Ascending aorta (tissue), 2 donors: ENCODE data around the gene CCDC178. TPM values are rescaled to one million over a fixed set of nuclear protein-coding genes. Genes with fewer than 3 reads are reported as not detected.

Experiments
- DNase-seq, 2 donors: peaks; one replicate each; pipeline ENCODE4 v3.0.0-alpha.2; 2019; ENCODE audit warnings: low spot score in 2 of 2
- H3K27ac ChIP-seq, 2 donors: fragments of 200-600 bp; sonication (generic); one replicate each; pipeline ENCODE4 v1.5.1; 2016 to 2017; ENCODE audit warnings: mild to moderate bottlenecking in 1 of 2
- H3K27me3 ChIP-seq: fragments of 200-600 bp; sonication (generic); one replicate; pipeline ENCODE4 v1.5.1; 2017
- H3K36me3 ChIP-seq, 2 donors: fragments of 200-600 bp; sonication (generic); one replicate each; pipeline ENCODE4 v1.5.1; 2016
- H3K4me1 ChIP-seq, 2 donors: fragments of 200-600 bp; sonication (generic); one replicate each; pipeline ENCODE4 v1.5.1; 2016 to 2017; ENCODE audit warnings: mild to moderate bottlenecking in 1 of 2
- H3K4me3 ChIP-seq, 2 donors: fragments of 200-600 bp; sonication (generic); one replicate each; pipeline ENCODE4 v1.5.1; 2016 to 2017; ENCODE audit warnings: mild to moderate bottlenecking in 1 of 2
- H3K9me3 ChIP-seq, 2 donors: fragments of 200-600 bp; sonication (generic); one replicate each; pipeline ENCODE4 v1.5.1; 2016
- intact Hi-C: fragments of 100-400 bp; cut with DNase I; formaldehyde crosslinking; loops from one replicate; pipeline ENCODE4 v1.15.1; 2023
- total RNA-seq: library from RNA; depleted of rRNA; stranded (reverse); fragments of >200 nt; gene quantifications from one replicate; pipeline ENCODE4 v1.1.0, GENCODE V29; 2016
- TF ChIP-seq, protein P1 (sequence below), 3 experiments: fragments of 200-600 bp in 2 of 3; fragments of 450-650 bp in 1 of 3; sonication (generic) in 2 of 3; IDR thresholded peaks; one replicate each; pipeline ENCODE4 v1.5.1; 2016 to 2019; ENCODE audit warnings: antibody characterized with exemption in 3 of 3, mild to moderate bottlenecking in 1 of 3, moderate library complexity in 1 of 3

The CCDC178 gene
- total RNA-seq, 1 donor from 2014 or later: not detected

DNA sequence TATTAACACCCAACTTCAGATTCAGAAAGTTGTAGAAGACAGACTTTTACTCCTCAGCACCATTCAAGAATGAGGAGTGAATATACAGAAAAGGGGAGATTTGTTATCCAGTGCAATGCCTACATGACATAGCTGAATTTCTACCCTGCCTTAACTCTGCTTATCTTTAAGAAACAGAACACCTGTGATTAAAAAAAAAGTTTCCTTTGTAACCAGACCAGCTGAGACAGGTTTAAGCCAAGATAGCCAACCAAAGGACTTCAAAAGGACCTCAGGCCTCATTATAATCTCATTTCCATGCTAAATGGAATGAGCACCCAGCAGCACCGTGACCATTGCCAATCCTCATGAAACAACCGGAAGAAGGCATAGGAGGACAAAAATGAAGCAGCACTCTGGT, 122.9 kb downstream of the CCDC178 start:
- Histone ChIP-seq H3K4me1 (no peaks in the 10 kb centered on the region), H3K9me3 (no peaks in the 10 kb centered on the region), H3K36me3 (no peaks in the 10 kb centered on the region), H3K4me3 (no peak overlapping the region), H3K27me3 (no peaks in the 10 kb centered on the region), H3K27ac (no peak overlapping the region)
- TF ChIP-seq, protein P1, sequence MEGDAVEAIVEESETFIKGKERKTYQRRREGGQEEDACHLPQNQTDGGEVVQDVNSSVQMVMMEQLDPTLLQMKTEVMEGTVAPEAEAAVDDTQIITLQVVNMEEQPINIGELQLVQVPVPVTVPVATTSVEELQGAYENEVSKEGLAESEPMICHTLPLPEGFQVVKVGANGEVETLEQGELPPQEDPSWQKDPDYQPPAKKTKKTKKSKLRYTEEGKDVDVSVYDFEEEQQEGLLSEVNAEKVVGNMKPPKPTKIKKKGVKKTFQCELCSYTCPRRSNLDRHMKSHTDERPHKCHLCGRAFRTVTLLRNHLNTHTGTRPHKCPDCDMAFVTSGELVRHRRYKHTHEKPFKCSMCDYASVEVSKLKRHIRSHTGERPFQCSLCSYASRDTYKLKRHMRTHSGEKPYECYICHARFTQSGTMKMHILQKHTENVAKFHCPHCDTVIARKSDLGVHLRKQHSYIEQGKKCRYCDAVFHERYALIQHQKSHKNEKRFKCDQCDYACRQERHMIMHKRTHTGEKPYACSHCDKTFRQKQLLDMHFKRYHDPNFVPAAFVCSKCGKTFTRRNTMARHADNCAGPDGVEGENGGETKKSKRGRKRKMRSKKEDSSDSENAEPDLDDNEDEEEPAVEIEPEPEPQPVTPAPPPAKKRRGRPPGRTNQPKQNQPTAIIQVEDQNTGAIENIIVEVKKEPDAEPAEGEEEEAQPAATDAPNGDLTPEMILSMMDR (IDR thresholded peaks at IDR 0.05): no peak
- no peak for DNase-seq
- intact Hi-C loops: no loop called here

DNA sequence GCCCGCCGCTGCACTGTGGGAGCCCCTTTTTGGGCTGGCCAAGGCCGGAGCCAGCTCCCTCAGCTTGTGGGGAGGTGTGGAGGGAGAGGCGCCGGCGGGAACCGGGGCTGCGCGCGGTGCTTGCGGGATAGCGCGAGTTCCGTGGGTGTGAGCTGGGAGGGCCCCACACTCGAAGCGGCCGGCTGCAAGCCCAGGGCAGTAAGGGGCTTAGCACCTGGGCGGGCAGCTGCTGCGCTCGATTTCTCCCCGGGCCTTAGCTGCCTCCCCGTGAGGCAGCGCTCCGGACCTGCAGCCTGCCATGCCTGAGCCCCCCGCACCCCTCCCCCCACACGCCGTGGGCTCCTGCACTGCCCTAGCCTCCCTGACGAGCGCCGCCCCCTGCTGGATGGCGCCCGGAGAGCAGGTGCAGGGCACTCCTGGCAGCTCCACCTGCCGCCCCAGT, 124.4 kb downstream of the CCDC178 start:
- Histone ChIP-seq H3K4me1 (no peaks in the 10 kb centered on the region), H3K36me3 (no peaks in the 10 kb centered on the region), H3K9me3 (no peaks in the 10 kb centered on the region), H3K27me3 (no peaks in the 10 kb centered on the region), H3K4me3 (no peak overlapping the region), H3K27ac (no peak overlapping the region)
- TF ChIP-seq, protein P1 (IDR thresholded peaks at IDR 0.05): no peak
- no peak for DNase-seq
- intact Hi-C loops: no loop called here

DNA sequence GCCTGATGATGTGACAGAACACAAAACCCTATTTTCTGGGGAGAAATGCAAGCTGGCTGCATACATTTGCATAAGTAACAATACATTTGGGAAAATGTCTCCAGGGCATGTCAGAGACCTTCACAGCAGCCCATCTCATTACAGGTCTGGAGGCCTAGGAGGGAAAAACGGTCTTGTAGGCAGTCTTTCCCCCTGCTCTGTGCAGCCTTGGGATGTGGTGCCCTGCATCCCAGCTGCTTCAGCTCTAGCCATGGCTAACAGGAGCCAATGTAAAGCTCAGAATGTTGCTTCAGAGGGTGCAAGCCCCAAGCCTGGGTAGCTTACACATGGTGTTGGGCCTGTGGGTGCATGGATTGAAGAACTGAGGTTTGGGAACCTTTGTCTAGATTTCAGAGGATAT, 133.0 kb downstream of the CCDC178 start:
- no peak for DNase-seq
- Histone ChIP-seq H3K4me3 (no peak overlapping the region), H3K36me3 (no peaks in the 10 kb centered on the region), H3K27me3 (no peaks in the 10 kb centered on the region), H3K9me3 (no peaks in the 10 kb centered on the region), H3K27ac (no peak overlapping the region), H3K4me1 (no peaks in the 10 kb centered on the region)
- TF ChIP-seq, protein P1 (IDR thresholded peaks at IDR 0.05): no peak
- intact Hi-C loops: no loop called here

DNA sequence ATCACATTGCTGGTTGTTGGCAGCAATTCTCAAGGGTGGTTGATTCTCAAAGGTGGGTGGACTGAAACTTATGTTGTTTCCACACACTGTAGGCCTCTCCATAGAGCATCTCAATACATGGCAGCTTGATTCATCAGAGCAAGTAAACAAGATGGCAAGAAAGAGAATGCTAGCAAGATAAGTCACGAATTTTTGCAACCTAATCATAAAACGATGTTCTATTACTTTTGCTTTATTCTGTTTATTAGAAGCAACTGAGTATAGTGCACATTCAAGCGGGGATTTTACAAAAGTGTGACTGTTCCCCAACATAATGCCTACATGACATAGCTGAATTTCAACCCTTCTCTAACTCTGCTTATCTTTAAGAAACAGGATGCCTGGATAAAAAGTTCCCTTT, 136.2 kb downstream of the CCDC178 start:
- Histone ChIP-seq H3K27ac (no peak overlapping the region), H3K4me3 (no peak overlapping the region), H3K27me3 (no peaks in the 10 kb centered on the region), H3K36me3 (no peaks in the 10 kb centered on the region), H3K9me3 (no peaks in the 10 kb centered on the region), H3K4me1 (no peaks in the 10 kb centered on the region)
- intact Hi-C loops: no loop called here
- TF ChIP-seq, protein P1 (IDR thresholded peaks at IDR 0.05): no peak
- no peak for DNase-seq

DNA sequence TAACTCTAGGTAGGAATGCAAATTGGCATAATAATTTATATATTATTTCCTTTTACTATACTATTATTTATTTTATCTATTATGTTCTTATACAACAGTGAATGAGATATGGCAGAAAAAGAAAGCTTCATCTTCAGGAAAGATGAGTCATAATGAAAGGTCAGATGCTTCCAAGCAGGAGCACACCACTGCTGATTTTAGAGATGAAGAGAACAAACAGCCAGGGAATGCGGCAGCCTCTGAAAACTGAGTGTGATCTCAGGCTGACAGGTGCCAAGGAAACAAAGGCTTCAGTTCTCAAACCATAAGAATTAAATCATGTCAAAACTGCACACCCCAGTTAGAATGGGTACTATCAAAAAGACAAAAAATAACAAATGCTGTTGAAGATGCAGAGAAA, 149.0 kb downstream of the CCDC178 start:
- no peak for DNase-seq
- TF ChIP-seq, protein P1 (IDR thresholded peaks at IDR 0.05): no peak
- Histone ChIP-seq H3K27me3 (no peaks in the 10 kb centered on the region), H3K27ac (no peak overlapping the region), H3K4me1 (no peaks in the 10 kb centered on the region), H3K36me3 (no peaks in the 10 kb centered on the region), H3K4me3 (no peak overlapping the region), H3K9me3 (no peaks in the 10 kb centered on the region)
- intact Hi-C loops: no loop called here

DNA sequence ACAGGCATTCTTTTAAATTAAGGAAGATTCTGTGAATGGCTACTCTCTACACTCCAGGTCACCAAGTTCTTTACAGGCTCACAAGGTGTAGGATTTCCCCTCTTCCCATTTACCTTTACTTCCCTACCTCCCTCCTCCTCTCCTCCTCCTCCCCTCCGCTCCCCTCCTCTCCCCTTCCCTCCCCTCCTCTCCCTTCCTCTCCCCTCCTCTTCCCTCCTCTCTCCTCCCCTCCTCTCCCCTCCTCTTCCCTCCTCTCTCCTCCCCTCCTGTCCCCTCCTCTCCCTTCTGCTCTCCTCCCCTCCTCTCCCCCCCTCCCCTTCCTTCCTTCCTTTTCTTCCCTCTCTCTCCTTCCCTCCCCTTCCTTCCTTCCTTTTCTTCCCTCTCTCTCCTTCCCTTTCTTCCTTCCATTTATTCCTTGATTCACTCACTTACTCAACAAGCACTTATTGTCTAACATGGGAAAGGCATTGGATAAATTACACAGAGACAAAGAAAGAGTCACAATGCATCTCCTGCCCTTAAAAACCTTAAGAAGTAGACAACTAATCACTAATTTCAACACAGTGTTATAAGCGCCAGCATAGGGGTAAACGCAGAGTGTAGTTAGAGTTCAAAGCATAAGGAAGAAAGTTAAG, 152.3 kb downstream of the CCDC178 start:
- DNase-seq: no peak
- H3K4me3 ChIP-seq: no peak overlapping the region
- no peak overlapping the region for H3K27ac ChIP-seq
- no peaks in the 10 kb centered on the region for H3K9me3 ChIP-seq
- no peaks in the 10 kb centered on the region for H3K4me1 ChIP-seq
- H3K36me3 ChIP-seq: no peaks in the 10 kb centered on the region
- TF ChIP-seq, protein P1 (IDR thresholded peaks at IDR 0.05): no peak
- intact Hi-C loops: no loop called here
- no peaks in the 10 kb centered on the region for H3K27me3 ChIP-seq
